ENCODE results near the gene EIF2B2. TPM values are rescaled to one million over a fixed set of nuclear protein-coding genes. Genes with fewer than 3 reads are reported as not detected.

Gene EIF2B2
- total and polyA plus RNA-seq, 10 of the 15 experiments (the other 5 are each of a cell fraction or from before 2014, with no cell fraction given), result 17.4 to 168 (median 65.5) TPM

DNA sequence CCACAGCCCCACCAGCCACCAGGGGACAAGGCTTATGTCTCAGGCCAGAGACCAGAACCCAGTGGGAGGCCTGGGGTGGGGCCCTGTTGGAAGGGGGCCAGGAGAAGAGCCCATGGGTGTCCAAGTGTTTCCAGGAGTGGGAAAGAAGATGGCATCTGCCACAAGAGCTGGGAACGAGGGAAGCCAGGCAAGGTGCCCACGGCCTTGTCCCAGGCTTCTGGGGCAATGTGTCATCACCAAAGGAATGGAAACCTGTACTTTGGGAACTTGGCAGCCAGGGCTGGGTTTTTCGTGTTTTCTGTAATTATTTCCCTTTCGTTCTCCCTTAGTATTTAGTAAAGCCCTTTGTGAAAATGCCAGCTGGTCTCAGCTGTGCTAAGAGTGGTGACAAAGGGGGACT is 42.0 kb upstream of the EIF2B2 start:
- ATAC-seq (no peak), DNase-seq (ENCODE audit: low read depth, low spot score) (no peak), FAIRE-seq (no peak)
- WGBS (ENCODE audit: insufficient coverage, insufficient replicate concordance, low lambda C conversion rate, missing lambda C conversion rate), result 33% methylated on average over 4 of the region's 4 CpGs
- CTCF ChIA-PET, result interaction anchor here (1.4 to 8.6 kb wide), 3 partner anchors 14 to 101 kb away, joined by 4 to 61 read pairs (median 8); no protein-coding TSS in a partner anchor
- intact Hi-C loops (cut with micrococcal nuclease; ENCODE audit: unreplicated experiment), result no loop called here
- TF ChIP-seq, protein P1, sequence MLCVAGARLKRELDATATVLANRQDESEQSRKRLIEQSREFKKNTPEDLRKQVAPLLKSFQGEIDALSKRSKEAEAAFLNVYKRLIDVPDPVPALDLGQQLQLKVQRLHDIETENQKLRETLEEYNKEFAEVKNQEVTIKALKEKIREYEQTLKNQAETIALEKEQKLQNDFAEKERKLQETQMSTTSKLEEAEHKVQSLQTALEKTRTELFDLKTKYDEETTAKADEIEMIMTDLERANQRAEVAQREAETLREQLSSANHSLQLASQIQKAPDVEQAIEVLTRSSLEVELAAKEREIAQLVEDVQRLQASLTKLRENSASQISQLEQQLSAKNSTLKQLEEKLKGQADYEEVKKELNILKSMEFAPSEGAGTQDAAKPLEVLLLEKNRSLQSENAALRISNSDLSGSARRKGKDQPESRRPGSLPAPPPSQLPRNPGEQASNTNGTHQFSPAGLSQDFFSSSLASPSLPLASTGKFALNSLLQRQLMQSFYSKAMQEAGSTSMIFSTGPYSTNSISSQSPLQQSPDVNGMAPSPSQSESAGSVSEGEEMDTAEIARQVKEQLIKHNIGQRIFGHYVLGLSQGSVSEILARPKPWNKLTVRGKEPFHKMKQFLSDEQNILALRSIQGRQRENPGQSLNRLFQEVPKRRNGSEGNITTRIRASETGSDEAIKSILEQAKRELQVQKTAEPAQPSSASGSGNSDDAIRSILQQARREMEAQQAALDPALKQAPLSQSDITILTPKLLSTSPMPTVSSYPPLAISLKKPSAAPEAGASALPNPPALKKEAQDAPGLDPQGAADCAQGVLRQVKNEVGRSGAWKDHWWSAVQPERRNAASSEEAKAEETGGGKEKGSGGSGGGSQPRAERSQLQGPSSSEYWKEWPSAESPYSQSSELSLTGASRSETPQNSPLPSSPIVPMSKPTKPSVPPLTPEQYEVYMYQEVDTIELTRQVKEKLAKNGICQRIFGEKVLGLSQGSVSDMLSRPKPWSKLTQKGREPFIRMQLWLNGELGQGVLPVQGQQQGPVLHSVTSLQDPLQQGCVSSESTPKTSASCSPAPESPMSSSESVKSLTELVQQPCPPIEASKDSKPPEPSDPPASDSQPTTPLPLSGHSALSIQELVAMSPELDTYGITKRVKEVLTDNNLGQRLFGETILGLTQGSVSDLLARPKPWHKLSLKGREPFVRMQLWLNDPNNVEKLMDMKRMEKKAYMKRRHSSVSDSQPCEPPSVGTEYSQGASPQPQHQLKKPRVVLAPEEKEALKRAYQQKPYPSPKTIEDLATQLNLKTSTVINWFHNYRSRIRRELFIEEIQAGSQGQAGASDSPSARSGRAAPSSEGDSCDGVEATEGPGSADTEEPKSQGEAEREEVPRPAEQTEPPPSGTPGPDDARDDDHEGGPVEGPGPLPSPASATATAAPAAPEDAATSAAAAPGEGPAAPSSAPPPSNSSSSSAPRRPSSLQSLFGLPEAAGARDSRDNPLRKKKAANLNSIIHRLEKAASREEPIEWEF (IDR thresholded peaks at IDR 0.05; ENCODE audit: insufficient replicate concordance, low read depth, low read length), result no peak
- no peak for TF ChIP-seq MXI1 (IDR thresholded peaks at IDR 0.05; ENCODE audit: low read depth, low read length)
- no peak for TF ChIP-seq SREBF1 (IDR thresholded peaks at IDR 0.05; ENCODE audit: low read length)
- TF ChIP-seq TARDBP (IDR thresholded peaks at IDR 0.05; ENCODE audit: borderline replicate concordance), result no peak
- no peak for TF ChIP-seq SREBF2 (IDR thresholded peaks at IDR 0.05; ENCODE audit: low read length)
- TF ChIP-seq, protein P2, sequence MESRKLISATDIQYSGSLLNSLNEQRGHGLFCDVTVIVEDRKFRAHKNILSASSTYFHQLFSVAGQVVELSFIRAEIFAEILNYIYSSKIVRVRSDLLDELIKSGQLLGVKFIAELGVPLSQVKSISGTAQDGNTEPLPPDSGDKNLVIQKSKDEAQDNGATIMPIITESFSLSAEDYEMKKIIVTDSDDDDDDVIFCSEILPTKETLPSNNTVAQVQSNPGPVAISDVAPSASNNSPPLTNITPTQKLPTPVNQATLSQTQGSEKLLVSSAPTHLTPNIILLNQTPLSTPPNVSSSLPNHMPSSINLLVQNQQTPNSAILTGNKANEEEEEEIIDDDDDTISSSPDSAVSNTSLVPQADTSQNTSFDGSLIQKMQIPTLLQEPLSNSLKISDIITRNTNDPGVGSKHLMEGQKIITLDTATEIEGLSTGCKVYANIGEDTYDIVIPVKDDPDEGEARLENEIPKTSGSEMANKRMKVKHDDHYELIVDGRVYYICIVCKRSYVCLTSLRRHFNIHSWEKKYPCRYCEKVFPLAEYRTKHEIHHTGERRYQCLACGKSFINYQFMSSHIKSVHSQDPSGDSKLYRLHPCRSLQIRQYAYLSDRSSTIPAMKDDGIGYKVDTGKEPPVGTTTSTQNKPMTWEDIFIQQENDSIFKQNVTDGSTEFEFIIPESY (IDR thresholded peaks at IDR 0.05), result no peak
- no peak for TF ChIP-seq DPF2 (IDR thresholded peaks at IDR 0.05)
- TF ChIP-seq, protein P3, sequence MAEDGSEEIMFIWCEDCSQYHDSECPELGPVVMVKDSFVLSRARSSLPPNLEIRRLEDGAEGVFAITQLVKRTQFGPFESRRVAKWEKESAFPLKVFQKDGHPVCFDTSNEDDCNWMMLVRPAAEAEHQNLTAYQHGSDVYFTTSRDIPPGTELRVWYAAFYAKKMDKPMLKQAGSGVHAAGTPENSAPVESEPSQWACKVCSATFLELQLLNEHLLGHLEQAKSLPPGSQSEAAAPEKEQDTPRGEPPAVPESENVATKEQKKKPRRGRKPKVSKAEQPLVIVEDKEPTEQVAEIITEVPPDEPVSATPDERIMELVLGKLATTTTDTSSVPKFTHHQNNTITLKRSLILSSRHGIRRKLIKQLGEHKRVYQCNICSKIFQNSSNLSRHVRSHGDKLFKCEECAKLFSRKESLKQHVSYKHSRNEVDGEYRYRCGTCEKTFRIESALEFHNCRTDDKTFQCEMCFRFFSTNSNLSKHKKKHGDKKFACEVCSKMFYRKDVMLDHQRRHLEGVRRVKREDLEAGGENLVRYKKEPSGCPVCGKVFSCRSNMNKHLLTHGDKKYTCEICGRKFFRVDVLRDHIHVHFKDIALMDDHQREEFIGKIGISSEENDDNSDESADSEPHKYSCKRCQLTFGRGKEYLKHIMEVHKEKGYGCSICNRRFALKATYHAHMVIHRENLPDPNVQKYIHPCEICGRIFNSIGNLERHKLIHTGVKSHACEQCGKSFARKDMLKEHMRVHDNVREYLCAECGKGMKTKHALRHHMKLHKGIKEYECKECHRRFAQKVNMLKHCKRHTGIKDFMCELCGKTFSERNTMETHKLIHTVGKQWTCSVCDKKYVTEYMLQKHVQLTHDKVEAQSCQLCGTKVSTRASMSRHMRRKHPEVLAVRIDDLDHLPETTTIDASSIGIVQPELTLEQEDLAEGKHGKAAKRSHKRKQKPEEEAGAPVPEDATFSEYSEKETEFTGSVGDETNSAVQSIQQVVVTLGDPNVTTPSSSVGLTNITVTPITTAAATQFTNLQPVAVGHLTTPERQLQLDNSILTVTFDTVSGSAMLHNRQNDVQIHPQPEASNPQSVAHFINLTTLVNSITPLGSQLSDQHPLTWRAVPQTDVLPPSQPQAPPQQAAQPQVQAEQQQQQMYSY (CRISPR knock-in tag; IDR thresholded peaks at IDR 0.05), result no peak
- H2AFZ ChIP-seq (ENCODE audit: control insufficient read depth, low read depth, low read length), result no peak overlapping the region
- H4K20me1 ChIP-seq (ENCODE audit: control insufficient read depth, insufficient read depth), result no peaks in the 10 kb centered on the region
- SMC1A ChIA-PET (ENCODE audit: uncharacterized antibody, unreplicated experiment), result interaction anchor here (1.2 to 2.3 kb wide), 2 partner anchors 12 to 129 kb away, joined by 4 to 14 read pairs; no protein-coding TSS in a partner anchor
- no TSS peak for BruUV-seq (replicated peaks)
- no peaks in the 10 kb centered on the region for H3K9me3 ChIP-seq (replicated peaks; ENCODE audit: control insufficient read depth, insufficient read depth, low read length)
- RAD21 ChIA-PET (ENCODE audit: unreplicated experiment), result interaction anchor here (1.8 kb wide), 1 partner anchor 15 kb away, joined by 6 read pairs; no protein-coding TSS in a partner anchor
- H3K27me3 ChIP-seq (replicated peaks in 1 of 2; ENCODE audit: control insufficient read depth in 2 of 2, insufficient read depth in 2 of 2, low read length in 1 of 2), result no peaks in the 10 kb centered on the region
- in situ Hi-C loops (cut with MboI), result no loop called here
- H3K9ac ChIP-seq (ENCODE audit: control insufficient read depth, insufficient read depth, low read length), result no peak overlapping the region
- no peak overlapping the region for H3K4me2 ChIP-seq (ENCODE audit: control insufficient read depth, insufficient read depth)
- no peak overlapping the region for H3K4me3 ChIP-seq
- POLR2A ChIA-PET, result no interaction called here
- H3K27ac ChIP-seq (ENCODE audit: control insufficient read depth, insufficient read depth), result no peak overlapping the region
- H3K79me2 ChIP-seq (ENCODE audit: control insufficient read depth, insufficient read depth, low read length), result no peaks in the 10 kb centered on the region
- no peaks in the 10 kb centered on the region for H3K36me3 ChIP-seq (ENCODE audit: control insufficient read depth in 2 of 2, insufficient read depth in 2 of 2, low read length in 1 of 2)
- H3K4me1 ChIP-seq (ENCODE audit: control insufficient read depth, insufficient read depth, low read length), result peaks cover 14% of the 10 kb centered on the region

Measured in GM12878 (cell line).